Pancreas (tissue), 10 donors: ENCODE measurements around the gene CDK13. TPM values are rescaled to one million over a fixed set of nuclear protein-coding genes. Genes with fewer than 3 reads are reported as not detected.

Experiments used
- ATAC-seq, 4 donors: fragments of 200-7000 bp; cut with Tn5 transposase; one replicate each; pipeline versions ENCODE4 v1.8.0 to v1.9.1; 2020; ENCODE audit warnings: mild to moderate bottlenecking in 4 of 4, moderate library complexity in 4 of 4
- DNase-seq, 6 donors: peaks; one replicate each; pipeline ENCODE4 v3.0.0-alpha.2; 2020
- FAIRE-seq: peaks from 2 replicates; lab custom pipeline; 2012; peaks lifted over from hg19 to GRCh38; lab: Jason Lieb, UNC
- H3K27ac ChIP-seq, 4 donors: fragments of 200-600 bp; sonication (generic); 1 replicate in 3 of 4; 2 replicates in 1 of 4; pipeline versions ENCODE4 v1.5.0 to v1.8.0; 2020
- H3K27me3 ChIP-seq, 4 donors: fragments of 200-600 bp; one replicate each; pipeline ENCODE4 v1.8.0; 2021
- H3K36me3 ChIP-seq, 3 donors: fragments of 200-600 bp; sonication (generic) in 1 of 3; one replicate each; pipeline versions ENCODE4 v1.5.0 to v1.8.0; 2020 to 2021
- H3K4me1 ChIP-seq, 3 donors: fragments of 200-600 bp; one replicate each; pipeline ENCODE4 v1.8.0; 2021
- H3K4me3 ChIP-seq, 4 donors: fragments of 200-600 bp; sonication (generic) in 2 of 4; one replicate each; pipeline versions ENCODE4 v1.5.0 to v1.8.0; 2020 to 2021
- H3K9me3 ChIP-seq, 4 donors: fragments of 200-600 bp; one replicate each; pipeline ENCODE4 v1.8.0; 2021
- CTCF ChIP-seq, 4 donors: fragments of 200-600 bp; sonication (generic) in 3 of 4; IDR thresholded peaks; one replicate each; pipeline versions ENCODE4 v1.5.0 to v1.8.0; 2021; ENCODE audit warnings: antibody characterized with exemption in 4 of 4
- WGBS, 2 donors: extraction: QIAGEN DNeasy Blood & Tissue Kit; methylation state at CpG; one replicate each; pipeline ENCODE4 v1.1.7; 2013; 5-methylcytosine and 5-hydroxymethylcytosine counted together
- intact Hi-C, 3 donors: fragments of 100-400 bp; cut with DNase I; formaldehyde crosslinking; loops; one replicate each; pipeline versions ENCODE4 v1.11.1 to v1.14.2; 2022
- polyA plus RNA-seq, 2 donors: library from polyadenylated mRNA; stranded (reverse); fragments of 200-250 nt; gene quantifications; one replicate each; pipeline ENCODE4 v1.2.3, GENCODE V29; 2013
- total RNA-seq, 6 donors: library from RNA; stranded (reverse); fragmentation: NEBNext Ultra II Directional in 4 of 6; extraction: Animal tissue kit (Norgen Biotek cat#: 25700) in 4 of 6; gene quantifications; one replicate each; pipeline versions ENCODE4 v1.2.1 to v1.2.4, GENCODE V29; 2021 to 2023
- donor health status: healthy with polysubstance abuse.
- donor health status: DM: no; HTN: no; CAD: no; lungs with moderate emphysema.
- donor health status: DM: no; HTN: no; CAD: no.
- donor health status: control.
- donor health status: control.
- donor health status: Bipolar disorder and iron deficiency.
- donor health status: DM: yes; HTN: yes; CAD: no.
- donor health status: DM: no; HTN: no; CAD: no.
- donor health status: DM: no; HTN: no; CAD: no.
- donor health status: DM: yes; HTN: yes; CAD: no.

CDK13 gene
- total and polyA plus RNA-seq, 8 donors: 13.2 to 34.7 (median 22.0) TPM

GRCh38 chr7:40041456-40041855 lies 91.4 kb downstream of the CDK13 start:
- no peak overlapping the region for H3K27ac ChIP-seq
- intact Hi-C loops: no loop called here
- no peaks in the 10 kb centered on the region for H3K4me1 ChIP-seq
- no peaks in the 10 kb centered on the region for H3K27me3 ChIP-seq
- no peaks in the 10 kb centered on the region for H3K36me3 ChIP-seq
- ATAC-seq (no peak), DNase-seq (no peak), FAIRE-seq (no peak)
- 61 to 64% methylated on average over 2 of the region's 2 CpGs for WGBS, 2 donors
- H3K4me3 ChIP-seq: no peak overlapping the region
- TF ChIP-seq CTCF (IDR thresholded peaks at IDR 0.05): no peak
- H3K9me3 ChIP-seq: no peaks in the 10 kb centered on the region

GRCh38 chr7:40043164-40043563 lies 93.1 kb downstream of the CDK13 start:
- Histone ChIP-seq H3K36me3 (no peaks in the 10 kb centered on the region), H3K27me3 (no peaks in the 10 kb centered on the region), H3K27ac (no peak overlapping the region), H3K4me3 (no peak overlapping the region), H3K9me3 (no peaks in the 10 kb centered on the region), H3K4me1 (no peaks in the 10 kb centered on the region)
- intact Hi-C loops: no loop called here
- WGBS, 2 donors: 88 to 95% methylated on average over 2 of the region's 2 CpGs
- no peak for TF ChIP-seq CTCF (IDR thresholded peaks at IDR 0.05)
- no peak for ATAC-seq
- DNase-seq: no peak
- no peak for FAIRE-seq

GRCh38 chr7:40047661-40048060 lies 97.6 kb downstream of the CDK13 start:
- Histone ChIP-seq H3K4me1 (no peaks in the 10 kb centered on the region), H3K9me3 (no peaks in the 10 kb centered on the region), H3K4me3 (no peak overlapping the region), H3K27ac (no peak overlapping the region), H3K36me3 (no peaks in the 10 kb centered on the region), H3K27me3 (no peaks in the 10 kb centered on the region)
- intact Hi-C loops: no loop called here
- WGBS, 2 donors: 31 to 35% methylated on average over 1 of the region's 1 CpG
- peak in 1 of 4 donors; percentile 12 for TF ChIP-seq CTCF (IDR thresholded peaks at IDR 0.05)
- FAIRE-seq (peak; percentile 26), DNase-seq (no peak), ATAC-seq (peak in 2 of 4 donors; percentile 23 to 43)

GRCh38 chr7:40057292-40057691 lies 107.2 kb downstream of the CDK13 start:
- no peak for TF ChIP-seq CTCF (IDR thresholded peaks at IDR 0.05)

GRCh38 chr7:40058026-40058425 lies 108.0 kb downstream of the CDK13 start:
- DNase-seq: no peak
- H3K27me3 ChIP-seq: no peaks in the 10 kb centered on the region
- H3K9me3 ChIP-seq: no peaks in the 10 kb centered on the region
- H3K36me3 ChIP-seq: no peaks in the 10 kb centered on the region
- WGBS, 2 donors: 20 to 50% methylated on average over 2 of the region's 2 CpGs
- intact Hi-C loops: loop anchor here in 2 of 3 donors (10.0 kb wide), 1 partner anchor 163 kb away; no protein-coding TSS in a partner anchor
- no peak for ATAC-seq
- peaks cover 0 to 3% (median 0%) of the 10 kb centered on the region in 3 donors for H3K4me1 ChIP-seq
- no peak for FAIRE-seq
- no peak overlapping the region for H3K27ac ChIP-seq
- no peak overlapping the region for H3K4me3 ChIP-seq
- TF ChIP-seq CTCF (IDR thresholded peaks at IDR 0.05): no peak

More at GRCh38 chr7:40057292-40057691, 107.2 kb downstream of the CDK13 start:
- peak in 2 of 4 donors; percentile 49 to 55 for ATAC-seq
- no peaks in the 10 kb centered on the region for H3K27me3 ChIP-seq
- intact Hi-C loops: loop anchor here in 2 of 3 donors (10.0 kb wide), 1 partner anchor 162 kb away; no protein-coding TSS in a partner anchor
- WGBS, 2 donors: 10 to 14% methylated on average over 2 of the region's 2 CpGs
- no peak overlapping the region for H3K4me3 ChIP-seq
- H3K4me1 ChIP-seq: peaks cover 0 to 3% (median 0%) of the 10 kb centered on the region in 3 donors
- no peak overlapping the region for H3K27ac ChIP-seq
- no peak for DNase-seq
- no peaks in the 10 kb centered on the region for H3K36me3 ChIP-seq
- no peaks in the 10 kb centered on the region for H3K9me3 ChIP-seq
- FAIRE-seq: no peak
